Raji (cell line): ENCODE data around the gene SARS2.

ENCODE experiments used
- POLR2A ChIP-seq: IDR thresholded peaks from 2 replicates; pipeline ENCODE4 v1.6.1; 2011; ENCODE audit warnings: low read depth, low read length, control low read depth; ENCODE audit not compliant: insufficient read depth

The SARS2 gene

DNA sequence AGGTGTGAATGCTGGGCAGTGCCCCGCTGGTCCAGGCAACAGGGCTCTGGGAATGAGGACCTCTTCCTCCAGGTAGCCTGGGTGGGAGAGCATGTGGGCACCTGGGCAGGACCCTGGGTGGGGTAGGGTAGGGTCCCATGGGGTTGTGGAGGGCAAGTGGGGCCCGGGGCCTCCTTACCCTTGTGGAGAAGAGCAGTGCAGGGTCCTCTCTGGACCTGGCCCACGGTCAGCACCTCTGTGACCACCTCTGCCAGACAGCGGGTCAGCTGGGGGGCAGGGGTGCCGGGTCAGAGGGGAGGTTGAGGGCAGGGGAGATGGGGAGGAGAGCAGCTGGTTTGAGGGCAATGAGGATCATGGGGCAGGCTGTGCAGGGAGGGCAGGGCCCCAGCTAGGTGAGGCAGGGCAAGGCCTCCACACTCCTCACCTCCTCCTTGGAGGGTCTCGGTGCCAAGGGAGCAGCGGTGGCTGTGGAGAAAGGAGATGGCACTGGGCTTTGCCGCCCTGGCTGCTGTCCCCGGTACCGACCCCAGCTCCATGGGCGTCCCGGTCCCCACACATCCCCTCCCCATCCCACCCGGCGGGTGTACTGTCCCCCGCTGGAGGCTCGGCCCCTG, 19.1 kb downstream of the SARS2 start:
- no peak for TF ChIP-seq POLR2A

DNA sequence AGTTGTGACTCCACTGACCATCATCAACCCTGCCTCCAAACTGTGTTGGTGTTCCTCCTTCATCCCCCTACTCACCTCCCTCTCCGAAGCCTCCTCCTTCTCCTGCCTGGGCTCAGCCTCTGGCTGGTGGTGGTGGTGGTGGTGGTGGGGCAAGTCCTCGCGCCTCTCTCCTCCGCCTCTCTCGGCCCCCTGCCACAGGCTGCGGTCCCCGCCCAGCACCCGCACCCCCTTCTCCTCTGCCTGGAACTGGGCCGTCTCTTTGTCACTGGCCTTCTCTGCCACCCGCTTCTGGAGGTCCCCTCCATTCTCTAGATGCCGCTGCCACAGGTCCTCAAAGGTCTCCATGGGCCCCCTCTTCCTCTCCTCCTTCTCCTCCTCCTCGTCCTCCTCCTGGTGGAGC, 20.1 kb downstream of the SARS2 start:
- TF ChIP-seq POLR2A = no peak

DNA sequence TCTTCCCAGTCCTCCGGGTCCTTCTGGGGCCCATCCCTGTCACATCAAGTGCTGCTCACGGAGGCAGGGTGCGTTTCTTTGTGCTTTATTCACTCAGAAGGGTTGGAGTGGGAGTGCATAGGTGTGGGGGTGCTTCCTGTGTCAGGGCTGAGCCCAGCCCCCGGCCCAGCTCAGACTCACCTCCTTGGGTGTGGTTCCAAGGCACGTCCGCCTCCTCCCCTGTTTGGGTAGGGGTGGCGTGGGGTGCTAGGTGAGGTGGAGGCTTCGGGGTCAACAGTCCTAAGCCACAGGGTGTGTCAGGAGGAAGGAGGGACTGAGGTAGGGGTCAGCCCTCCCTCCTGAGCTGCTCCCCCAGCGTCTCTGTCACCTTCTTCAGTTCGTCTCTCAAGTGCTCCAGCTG, 21.7 kb downstream of the SARS2 start:
- TF ChIP-seq POLR2A = no peak

DNA sequence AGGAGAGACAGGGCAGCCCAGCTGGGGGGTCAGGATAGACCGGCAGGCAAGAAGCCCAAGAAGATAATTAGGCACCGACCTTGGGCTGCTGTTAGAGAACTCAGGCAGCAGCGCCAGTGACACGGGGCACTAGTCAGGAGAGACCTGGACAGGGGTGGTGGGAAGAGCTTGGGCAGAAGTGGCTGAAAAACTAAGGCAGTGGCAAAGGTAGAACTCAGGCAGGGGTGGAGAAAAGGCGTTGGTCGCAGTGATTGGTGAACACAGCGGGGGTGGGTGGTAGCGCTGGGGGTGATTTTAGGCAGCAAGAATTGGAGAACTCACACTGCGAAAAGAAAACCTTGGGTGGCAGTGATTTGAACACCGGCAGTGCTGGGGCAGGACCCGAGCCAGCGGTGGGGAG, 22.9 kb downstream of the SARS2 start:
- TF ChIP-seq POLR2A = no peak

DNA sequence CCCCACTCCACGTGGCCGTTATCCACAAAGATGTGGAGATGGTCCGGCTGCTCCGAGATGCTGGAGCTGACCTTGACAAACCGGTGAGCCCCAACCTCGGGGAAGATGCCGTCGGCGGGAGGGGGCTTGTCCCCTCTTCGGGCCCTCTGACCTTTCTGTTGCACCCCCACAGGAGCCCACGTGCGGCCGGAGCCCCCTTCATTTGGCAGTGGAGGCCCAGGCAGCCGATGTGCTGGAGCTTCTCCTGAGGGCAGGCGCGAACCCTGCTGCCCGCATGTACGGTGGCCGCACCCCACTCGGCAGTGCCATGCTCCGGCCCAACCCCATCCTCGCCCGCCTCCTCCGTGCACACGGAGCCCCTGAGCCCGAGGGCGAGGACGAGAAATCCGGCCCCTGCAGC, 23.3 kb downstream of the SARS2 start:
- TF ChIP-seq POLR2A = no peak

DNA sequence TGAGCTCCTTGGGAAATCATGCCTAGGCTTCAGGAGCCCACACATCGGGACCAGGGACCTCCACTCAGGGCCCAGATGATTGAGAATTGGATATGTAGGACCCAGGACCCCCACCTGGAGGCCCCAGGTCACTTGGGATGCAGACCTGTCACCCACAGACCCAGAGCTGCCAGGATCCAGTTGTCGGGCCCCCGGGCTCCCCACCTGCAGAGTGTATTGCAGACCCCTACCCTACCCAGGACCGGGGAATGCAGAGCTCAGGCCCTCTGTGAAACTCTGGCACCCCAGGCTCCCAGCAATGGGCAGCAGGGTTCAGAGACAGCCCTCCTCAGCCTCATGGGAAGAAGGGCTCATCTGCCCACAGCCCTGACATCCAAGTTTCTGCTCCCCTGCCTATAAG, 24.9 kb downstream of the SARS2 start:
- no peak for TF ChIP-seq POLR2A

DNA sequence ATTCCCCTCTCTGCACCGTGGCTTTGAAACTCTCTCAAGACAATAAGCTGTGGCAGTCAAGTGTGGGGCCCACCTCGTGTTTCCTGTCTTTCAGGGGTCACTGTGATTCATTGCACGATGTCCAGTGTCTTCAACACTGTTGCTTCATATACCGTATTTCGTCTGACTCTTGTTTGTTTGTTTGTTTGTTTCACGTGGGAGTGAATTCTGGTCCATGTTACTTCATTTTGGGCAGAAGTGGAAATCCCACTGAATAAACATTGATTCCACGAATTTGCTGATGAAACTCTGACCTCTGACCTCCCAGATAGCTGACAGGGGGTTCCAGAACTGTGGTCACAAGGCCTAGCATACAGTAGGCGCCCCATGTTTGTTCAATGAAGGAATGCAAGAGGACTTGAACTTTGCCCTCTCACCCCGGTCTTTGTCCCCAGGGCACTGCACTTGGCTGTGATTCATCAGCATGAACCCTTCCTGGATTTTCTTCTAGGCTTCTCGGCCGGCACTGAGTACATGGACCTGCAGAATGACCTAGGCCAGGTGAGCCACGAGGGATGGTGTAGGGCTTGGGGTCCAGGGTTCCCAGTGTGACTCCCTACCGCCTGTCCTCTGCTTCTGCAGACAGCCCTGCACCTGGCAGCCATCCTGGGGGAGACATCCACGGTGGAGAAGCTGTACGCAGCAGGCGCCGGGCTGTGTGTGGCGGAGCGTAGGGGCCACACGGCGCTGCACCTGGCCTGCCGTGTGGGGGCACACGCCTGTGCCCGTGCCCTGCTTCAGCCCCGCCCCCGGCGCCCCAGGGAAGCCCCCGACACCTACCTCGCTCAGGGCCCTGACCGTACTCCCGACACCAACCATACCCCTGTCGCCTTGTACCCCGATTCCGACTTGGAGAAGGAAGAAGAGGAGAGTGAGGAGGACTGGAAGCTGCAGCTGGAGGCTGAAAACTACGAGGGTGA, 25.7 kb downstream of the SARS2 start:
- TF ChIP-seq POLR2A = no peak

DNA sequence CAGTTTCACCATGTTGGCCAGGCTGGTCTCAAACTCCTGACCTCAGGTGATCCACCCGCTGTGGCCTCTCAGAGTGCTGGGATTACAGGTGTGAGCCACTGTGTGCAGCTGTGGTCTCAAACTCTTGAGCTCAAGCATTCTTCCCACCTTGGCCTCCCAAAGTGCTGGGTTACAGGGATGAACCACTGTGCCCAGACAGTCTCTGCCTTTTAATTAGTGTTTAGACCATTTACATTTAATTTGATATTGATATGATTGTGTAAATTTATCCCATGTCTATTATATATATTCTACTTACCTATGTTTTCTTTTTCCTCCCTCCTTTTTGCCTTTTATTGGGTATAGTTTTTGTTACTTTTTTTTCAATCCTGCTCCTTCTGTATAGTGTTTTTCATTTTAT, 28.9 kb downstream of the SARS2 start:
- TF ChIP-seq POLR2A = no peak

DNA sequence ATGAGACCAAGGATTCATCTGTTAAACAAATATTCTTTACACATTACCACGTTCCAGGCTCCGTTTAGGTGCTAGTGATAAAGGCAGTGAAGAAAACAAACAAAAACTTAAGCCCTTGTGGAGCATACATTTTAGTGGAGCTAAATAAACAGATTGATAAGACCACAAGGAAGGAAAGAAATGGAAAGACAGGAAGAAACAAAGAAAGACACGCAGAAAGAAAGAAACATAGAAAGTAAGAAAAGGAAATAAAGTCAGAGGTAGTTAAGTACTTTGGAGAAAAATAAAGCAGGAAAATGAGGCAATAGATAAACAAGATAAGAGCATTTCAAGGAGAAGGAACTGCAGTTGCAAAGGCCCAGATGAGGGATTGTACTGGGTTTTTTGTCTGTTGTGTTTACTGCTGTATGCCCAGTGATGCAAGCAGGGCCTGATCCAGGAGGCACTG, 29.8 kb downstream of the SARS2 start:
- no peak for TF ChIP-seq POLR2A

DNA sequence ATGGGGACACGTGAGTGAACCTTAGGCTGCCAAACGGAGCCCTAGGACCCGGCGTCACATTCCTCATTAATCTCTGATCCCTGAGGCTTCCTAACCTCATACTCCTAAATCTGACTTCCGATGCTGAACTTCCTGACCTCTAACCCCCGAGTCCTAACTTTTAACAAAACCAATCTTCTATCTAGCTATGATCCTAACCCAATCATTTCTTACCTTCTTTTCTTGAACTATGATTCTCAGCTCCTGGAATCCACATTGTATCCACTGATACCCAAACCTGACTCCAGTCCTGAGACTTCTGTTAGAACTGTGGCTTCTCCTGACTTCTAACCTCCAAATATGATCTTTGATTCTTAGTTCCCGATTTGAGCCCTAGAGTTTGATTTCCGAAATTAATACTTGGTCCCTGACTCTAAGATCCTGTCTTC, 30.3 kb downstream of the SARS2 start:
- TF ChIP-seq POLR2A = peak; percentile 41

DNA sequence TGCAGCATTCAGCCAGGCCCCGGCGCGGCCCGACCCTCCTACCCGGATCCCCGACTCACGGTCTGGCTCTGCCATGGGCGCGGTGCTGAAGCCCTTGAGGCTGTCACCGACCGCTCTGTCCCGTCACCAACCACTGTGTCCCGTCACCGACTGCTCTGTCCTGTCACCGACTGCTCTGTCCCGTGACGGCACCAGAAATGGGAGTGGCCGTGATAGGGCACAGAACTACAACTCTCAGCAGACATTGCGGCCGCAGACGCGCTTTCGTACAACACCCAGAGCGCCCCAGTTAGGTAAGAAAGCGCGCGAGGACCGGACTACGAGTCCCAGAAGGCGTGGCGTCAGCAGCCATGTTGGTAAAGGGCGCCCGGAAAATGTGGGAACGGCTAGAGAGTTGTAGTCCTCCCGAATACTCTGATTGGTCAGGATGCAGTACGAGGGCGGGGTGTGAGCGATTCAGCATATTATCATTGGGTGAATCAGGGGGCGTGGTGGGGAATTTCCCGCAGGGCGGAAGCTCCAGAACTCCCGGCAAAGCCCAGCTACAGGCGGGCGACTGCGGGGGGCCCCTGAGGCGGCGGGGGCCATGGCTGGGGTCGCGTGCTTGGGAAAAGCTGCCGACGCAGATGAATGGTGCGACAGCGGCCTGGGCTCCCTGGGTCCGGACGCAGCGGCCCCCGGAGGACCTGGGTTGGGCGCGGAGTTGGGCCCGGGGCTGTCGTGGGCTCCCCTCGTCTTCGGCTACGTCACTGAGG, 30.9 kb downstream of the SARS2 start, which contains the start of the genes NFKBIB and SIRT2:
Gene NFKBIB, plus strand, starts transcription at position 523 of the 755 bp plus-strand sequence. Its CDS starts 64 bp downstream, at position 587.
Gene SIRT2, minus strand, starts transcription at position 172 of the 755 bp plus-strand sequence. Its CDS starts 97 bp downstream, at position 75.
- peak; percentile 74 for TF ChIP-seq POLR2A

DNA sequence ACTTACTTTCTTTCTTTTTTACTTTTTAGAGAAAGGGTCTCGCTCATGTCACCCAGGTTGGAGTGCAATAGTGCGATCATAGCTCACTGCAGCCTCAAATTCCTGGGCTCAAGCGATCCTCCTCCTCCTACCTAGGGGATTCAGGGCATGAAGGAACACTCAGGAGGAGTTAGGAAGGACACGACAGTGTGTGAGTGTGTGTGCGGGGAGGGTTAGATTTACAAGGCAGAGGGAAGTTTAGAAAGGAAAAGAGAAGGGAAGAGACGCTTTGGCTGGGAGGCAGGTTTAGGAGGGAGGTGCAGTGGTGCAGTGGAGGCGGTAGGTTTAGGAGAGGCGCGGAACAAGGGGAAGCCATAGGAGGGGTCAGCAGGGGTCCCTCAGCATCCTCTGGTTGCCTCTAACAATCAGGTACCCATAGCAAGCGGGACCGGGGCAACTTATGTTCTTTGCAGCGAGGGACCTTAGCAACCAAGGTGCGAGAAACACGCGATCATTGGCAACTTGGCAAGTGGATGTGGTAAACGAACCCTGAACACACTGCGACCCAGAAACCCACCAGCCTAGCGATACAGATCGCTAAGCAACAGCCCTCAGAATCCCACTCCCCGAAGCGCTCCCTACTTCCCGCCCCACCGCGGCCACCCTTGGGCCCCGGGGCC, 31.6 kb downstream of the SARS2 start:
- no peak for TF ChIP-seq POLR2A

DNA sequence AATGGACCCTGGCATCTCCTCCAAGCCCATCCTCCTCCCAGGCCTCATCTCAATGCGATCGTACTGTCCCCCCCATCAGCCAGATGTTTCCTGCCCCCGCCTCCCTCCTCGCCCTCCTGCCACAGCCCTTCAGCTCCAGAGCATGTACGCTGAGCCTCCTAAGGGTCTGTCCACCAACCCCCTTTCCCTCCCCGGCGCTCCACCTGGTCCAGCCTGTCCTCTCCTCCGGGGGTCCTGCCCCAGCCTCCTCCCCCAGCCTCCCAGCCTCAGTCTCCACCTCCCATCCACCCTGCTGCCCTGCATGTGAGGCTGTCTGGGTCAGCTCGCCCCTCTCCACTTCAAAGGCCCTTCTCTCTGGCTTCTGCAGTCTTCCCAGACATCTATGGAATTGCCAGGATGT, 35.6 kb downstream of the SARS2 start:
- no peak for TF ChIP-seq POLR2A

DNA sequence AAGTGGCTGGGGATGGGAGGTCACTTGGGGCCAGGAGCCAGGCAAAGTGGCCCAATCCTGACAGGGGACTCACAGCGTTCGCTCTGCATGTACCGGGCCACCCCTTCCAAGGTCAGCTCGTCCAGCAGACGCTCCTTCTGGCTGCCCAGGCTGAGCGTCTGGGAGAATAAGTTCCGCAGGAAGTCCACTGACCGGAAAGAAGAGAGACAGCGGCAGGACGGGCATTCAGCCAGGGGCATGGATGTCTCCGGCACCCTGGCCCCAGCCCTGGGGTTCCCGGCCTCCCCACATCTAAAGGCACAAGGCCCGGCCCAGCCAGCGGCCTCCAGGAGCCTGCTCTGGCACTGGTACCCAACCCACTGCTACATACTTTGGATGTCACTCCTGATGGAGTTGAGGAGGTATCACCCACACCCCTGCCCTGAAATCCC, 37.2 kb downstream of the SARS2 start:
- no peak for TF ChIP-seq POLR2A

DNA sequence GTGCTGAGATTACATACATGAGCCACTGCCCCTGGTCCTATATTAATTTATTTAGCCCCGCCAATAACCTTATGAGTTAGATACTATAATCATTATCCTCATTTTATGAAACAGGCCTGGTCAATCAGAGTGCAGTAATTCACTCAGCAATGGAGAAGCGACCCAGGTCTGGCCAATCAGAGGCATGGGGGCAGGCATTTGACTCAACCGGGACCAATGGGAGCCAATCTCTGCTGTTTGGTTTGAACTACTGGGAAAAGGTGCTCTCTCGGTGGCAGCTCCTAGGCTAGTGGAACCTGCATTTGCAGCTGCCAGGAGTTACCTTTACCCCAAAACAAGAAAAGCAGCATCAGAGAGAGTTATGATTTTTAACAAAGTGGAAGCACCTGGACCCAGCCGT, 37.7 kb downstream of the SARS2 start:
- no peak for TF ChIP-seq POLR2A

DNA sequence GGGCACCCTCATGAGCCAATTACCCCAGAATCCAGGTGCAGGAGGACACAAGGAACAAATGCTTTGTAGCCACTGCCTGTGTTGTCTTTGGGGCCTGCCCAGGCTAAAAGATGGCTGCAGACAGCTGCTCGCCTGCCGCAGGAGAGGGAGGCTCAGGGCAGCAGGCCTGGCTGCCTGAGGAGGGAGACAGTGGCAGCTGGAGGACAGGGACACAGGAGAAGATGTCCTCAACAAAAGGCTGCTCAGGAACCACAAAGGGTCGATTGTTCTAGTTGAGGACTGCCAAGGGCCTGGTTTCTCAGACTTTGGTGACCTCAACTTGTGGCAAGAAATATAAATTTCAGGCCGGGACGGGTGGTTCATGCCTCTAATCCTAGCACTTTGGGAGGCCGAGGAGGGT, 38.8 kb downstream of the SARS2 start:
- TF ChIP-seq POLR2A = no peak
